ENCODE measurements around the gene DCTN4.
"Not testable (repeated sequence)": the region's sequence is repeated elsewhere in the genome, so short reads cannot be mapped to it uniquely, and the experiment has no call there.

Gene DCTN4

GRCh38 chr5:150778088-150778516 lies 19.3 kb upstream of the DCTN4 start:
- DNase-seq: no peak

- DNase-seq: no peak
These were observed 18.9 kb upstream of the DCTN4 start for GRCh38 chr5:150777685-150778084.

- DNase-seq: no peak
These were observed 15.3 kb upstream of the DCTN4 start for GRCh38 chr5:150774145-150774544.

GRCh38 chr5:150771034-150771795 lies 12.4 kb upstream of the DCTN4 start:
- DNase-seq: no peak

- DNase-seq: no peak
These were observed 7.4 kb upstream of the DCTN4 start for GRCh38 chr5:150766251-150766650.

GRCh38 chr5:150765799-150766169 lies 7.0 kb upstream of the DCTN4 start:
- DNase-seq: no peak

GRCh38 chr5:150765011-150765798 lies 6.4 kb upstream of the DCTN4 start:
- no peak for DNase-seq

- no peak for DNase-seq
These were observed 5.7 kb upstream of the DCTN4 start for GRCh38 chr5:150764530-150764929.

- DNase-seq: no peak
These were observed 4.4 kb upstream of the DCTN4 start for GRCh38 chr5:150763023-150763769.

GRCh38 chr5:150762211-150762610 lies 3.4 kb upstream of the DCTN4 start:
- DNase-seq: no peak

- DNase-seq: no peak
These were observed 442 bp upstream of the DCTN4 start for GRCh38 chr5:150759334-150759583.

- DNase-seq: no peak
These were observed 650 bp downstream of the DCTN4 start for GRCh38 chr5:150758203-150758530.

- DNase-seq: no peak
These were observed 1.6 kb downstream of the DCTN4 start for GRCh38 chr5:150757087-150757649.

GRCh38 chr5:150753863-150754262 lies 5.0 kb downstream of the DCTN4 start:
- no peak for DNase-seq

- no peak for DNase-seq
These were observed 5.4 kb downstream of the DCTN4 start for GRCh38 chr5:150753463-150753862.

- DNase-seq: no peak
These were observed 7.5 kb downstream of the DCTN4 start for GRCh38 chr5:150751096-150751891.

- DNase-seq: no peak
These were observed 8.3 kb downstream of the DCTN4 start for GRCh38 chr5:150750469-150750868.

GRCh38 chr5:150743142-150743488 lies 15.7 kb downstream of the DCTN4 start:
- DNase-seq: not testable (repeated sequence)

- not testable (repeated sequence) for DNase-seq
These were observed 16.2 kb downstream of the DCTN4 start for GRCh38 chr5:150742455-150743141.

GRCh38 chr5:150740992-150741391 lies 17.8 kb downstream of the DCTN4 start:
- no peak for DNase-seq

GRCh38 chr5:150738862-150739261 lies 20.0 kb downstream of the DCTN4 start:
- no peak for DNase-seq

All from NCI-H446 (cell line).